NT2/D1 (cell line): ENCODE results near the gene NPC1.

Source experiments
- DNase-seq: peaks from one replicate; pipeline ENCODE4 v3.0.0-alpha.2; 2011; ENCODE audit warnings: low read depth, low spot score
- H3K27me3 ChIP-seq: 2 replicates; pipeline ENCODE4 v1.6.0; 2011; ENCODE audit warnings: mild to moderate bottlenecking; ENCODE audit not compliant: insufficient read length, insufficient read depth
- H3K36me3 ChIP-seq: 2 replicates; pipeline ENCODE4 v1.6.1; 2011; ENCODE audit warnings: mild to moderate bottlenecking, low read length, mixed read lengths; ENCODE audit not compliant: insufficient read depth, insufficient read length
- H3K4me1 ChIP-seq: 2 replicates; pipeline ENCODE4 v1.5.1; 2011; ENCODE audit not compliant: insufficient read depth, insufficient read length
- H3K4me3 ChIP-seq: 2 replicates; pipeline ENCODE4 v1.5.1; 2011; ENCODE audit warnings: low read depth; ENCODE audit not compliant: insufficient read length
- H3K9ac ChIP-seq: 2 replicates; pipeline ENCODE4 v1.6.0; 2011; ENCODE audit warnings: low read depth; ENCODE audit not compliant: insufficient read length
- H3K9me3 ChIP-seq: 2 replicates; pipeline ENCODE4 v1.5.1; 2011; ENCODE audit warnings: mild to moderate bottlenecking, low read length; ENCODE audit not compliant: insufficient read depth
- SUZ12 ChIP-seq: IDR thresholded peaks from 2 replicates; pipeline ENCODE4 v1.6.1; 2011; ENCODE audit not compliant: insufficient read length, insufficient read depth; ENCODE audit errors: extremely low read depth
- YY1 ChIP-seq: IDR thresholded peaks from 2 replicates; pipeline ENCODE4 v1.6.1; 2011; ENCODE audit not compliant: insufficient read length, insufficient read depth
- ZNF274 ChIP-seq: IDR thresholded peaks from 2 replicates; pipeline ENCODE4 v1.6.1; 2011; ENCODE audit warnings: mild to moderate bottlenecking, low read depth, low read length

The NPC1 gene

DNA sequence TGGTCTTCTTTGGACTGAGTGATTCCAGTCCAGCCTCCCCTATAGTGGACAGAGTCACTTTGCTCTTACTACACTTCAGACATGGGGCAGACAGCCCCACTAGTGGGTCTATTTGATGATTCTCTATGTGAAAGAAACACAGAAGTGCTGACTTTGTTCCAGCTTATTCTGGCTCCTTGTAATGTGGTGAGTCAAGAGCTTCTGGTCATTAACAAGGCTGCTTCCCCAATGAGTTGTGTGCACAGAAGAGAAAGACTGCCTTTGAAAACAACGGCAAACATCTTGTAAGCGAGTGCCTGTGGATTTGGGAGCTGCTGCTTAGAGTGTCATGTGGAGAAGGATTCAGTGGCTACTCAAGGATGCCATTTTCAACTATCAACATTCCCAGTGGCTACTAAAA lies 43.8 kb downstream of the NPC1 start:
- no peak for TF ChIP-seq YY1
- no peak for TF ChIP-seq SUZ12
- no peak for TF ChIP-seq ZNF274
- Histone ChIP-seq H3K9me3 (no peaks in the 10 kb centered on the region), H3K27me3 (no peaks in the 10 kb centered on the region), H3K36me3 (peaks cover 86% of the 10 kb centered on the region), H3K4me3 (no peak overlapping the region), H3K4me1 (no peaks in the 10 kb centered on the region), H3K9ac (no peak overlapping the region)
- DNase-seq, result no peak

DNA sequence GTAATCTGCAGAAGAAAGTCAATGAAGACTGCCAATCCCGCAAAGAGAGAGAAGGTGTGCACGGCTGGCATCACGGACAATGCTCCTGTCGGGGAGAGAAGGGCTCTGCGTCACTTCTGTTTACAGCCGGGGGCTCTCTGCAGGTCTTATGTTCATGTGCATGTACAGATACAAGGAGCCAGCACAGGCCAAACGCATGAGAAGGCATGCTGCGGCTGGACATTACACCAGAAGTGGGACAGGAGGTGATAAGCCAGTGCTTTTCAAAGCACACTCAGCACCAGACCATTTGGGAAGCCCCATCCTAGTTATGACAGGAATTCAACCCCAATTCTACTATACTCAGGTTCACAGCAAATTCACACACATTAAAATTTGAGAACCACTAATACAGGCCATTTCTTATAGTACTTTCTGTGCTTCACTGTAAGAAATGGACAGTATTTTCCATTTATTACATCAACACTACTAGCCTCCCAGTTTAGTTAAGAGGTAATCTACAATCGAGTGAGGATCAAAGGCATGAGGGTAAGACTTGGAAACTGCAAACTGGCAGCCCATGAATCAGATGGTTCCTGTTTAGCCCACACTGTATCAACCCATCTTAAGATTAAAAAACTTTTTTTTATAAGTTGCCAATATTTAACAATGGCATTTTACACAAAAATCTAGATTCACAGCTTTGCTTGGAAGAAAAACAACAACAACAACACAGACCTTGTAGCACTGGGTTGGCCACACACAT lies 44.8 kb downstream of the NPC1 start:
- Histone ChIP-seq H3K27me3 (no peaks in the 10 kb centered on the region), H3K36me3 (peaks cover 92% of the 10 kb centered on the region), H3K4me3 (no peak overlapping the region), H3K9me3 (no peaks in the 10 kb centered on the region), H3K4me1 (no peaks in the 10 kb centered on the region), H3K9ac (no peak overlapping the region)
- TF ChIP-seq SUZ12 (no peak), ZNF274 (no peak), YY1 (no peak)
- no peak for DNase-seq

DNA sequence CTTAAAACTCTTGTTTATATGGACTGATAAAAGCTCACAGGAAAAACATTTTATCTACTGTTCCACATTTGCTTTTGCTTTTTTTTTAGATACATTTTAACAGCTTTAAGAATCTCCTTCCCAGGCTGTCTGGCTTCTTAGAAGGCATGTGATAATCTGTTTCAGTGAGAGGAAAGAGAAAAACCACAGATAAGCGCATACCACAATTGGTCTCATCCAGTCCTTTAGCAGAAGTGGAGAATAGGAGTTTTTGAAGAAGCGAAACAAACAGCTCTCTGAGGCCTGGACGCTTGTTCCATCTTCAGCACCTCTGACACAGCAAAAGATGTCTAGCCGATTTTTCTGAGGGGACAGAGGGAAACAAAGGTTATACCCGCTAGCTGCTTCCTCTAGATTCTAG lies 45.4 kb downstream of the NPC1 start:
- Histone ChIP-seq H3K9me3 (no peaks in the 10 kb centered on the region), H3K4me1 (no peaks in the 10 kb centered on the region), H3K27me3 (no peaks in the 10 kb centered on the region), H3K36me3 (peaks cover 95% of the 10 kb centered on the region), H3K9ac (no peak overlapping the region), H3K4me3 (no peak overlapping the region)
- TF ChIP-seq SUZ12 (no peak), YY1 (no peak), ZNF274 (no peak)
- no peak for DNase-seq

DNA sequence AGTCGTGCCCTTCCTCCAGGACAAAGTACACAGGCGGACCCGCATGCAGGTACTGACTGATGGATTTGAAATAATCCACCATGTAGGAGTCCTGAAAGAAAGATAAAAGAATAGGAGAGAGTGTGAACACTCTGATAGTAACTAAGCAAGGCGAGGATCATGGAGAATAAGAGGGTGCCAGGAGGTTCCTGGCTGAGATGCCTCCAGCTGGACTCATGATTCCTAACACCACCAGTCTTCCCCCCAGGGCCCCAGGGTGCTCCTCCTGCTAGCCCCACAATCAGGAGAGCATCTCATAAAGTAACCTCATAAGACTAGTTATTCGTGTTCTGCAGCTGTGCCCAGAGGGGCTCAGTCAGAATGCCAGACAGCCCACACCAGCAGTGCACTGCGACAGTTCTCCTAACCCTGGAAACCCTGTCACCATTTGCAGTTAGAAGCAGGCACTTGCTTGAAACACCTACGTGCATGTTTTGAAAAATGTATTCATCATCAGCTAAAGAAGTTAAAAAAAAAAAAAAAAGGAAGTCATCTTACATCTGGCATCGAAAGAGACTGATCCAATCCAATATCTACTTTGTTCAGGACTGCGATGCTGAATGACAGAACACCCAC lies 46.3 kb downstream of the NPC1 start:
- no peak overlapping the region for H3K9ac ChIP-seq
- peaks cover 96% of the 10 kb centered on the region for H3K36me3 ChIP-seq
- no peaks in the 10 kb centered on the region for H3K4me1 ChIP-seq
- no peak for DNase-seq
- no peaks in the 10 kb centered on the region for H3K27me3 ChIP-seq
- TF ChIP-seq ZNF274 (no peak), YY1 (no peak), SUZ12 (no peak)
- H3K4me3 ChIP-seq, result no peak overlapping the region
- no peaks in the 10 kb centered on the region for H3K9me3 ChIP-seq

DNA sequence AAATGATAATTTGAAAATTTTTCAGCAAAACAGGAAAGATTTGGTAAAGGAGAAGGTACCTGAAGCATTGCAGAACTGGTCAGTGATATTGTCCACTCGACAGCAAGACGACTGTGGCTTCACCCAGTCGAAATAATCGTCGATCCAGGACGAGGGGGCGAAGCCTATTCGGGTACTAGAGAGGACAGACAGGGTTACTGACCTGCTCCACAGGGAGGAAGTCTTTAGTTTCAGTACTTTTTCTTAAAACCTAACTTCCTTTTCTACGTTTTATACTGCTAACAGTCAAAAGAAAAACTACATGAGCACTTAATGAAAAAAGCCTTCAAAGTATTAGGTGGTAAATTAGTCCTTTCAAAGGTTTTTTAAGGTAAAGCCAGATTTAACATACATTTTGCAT lies 47.0 kb downstream of the NPC1 start:
- no peaks in the 10 kb centered on the region for H3K27me3 ChIP-seq
- H3K4me3 ChIP-seq, result no peak overlapping the region
- H3K36me3 ChIP-seq, result peaks cover 96% of the 10 kb centered on the region
- no peaks in the 10 kb centered on the region for H3K4me1 ChIP-seq
- no peak for TF ChIP-seq ZNF274
- TF ChIP-seq YY1, result no peak
- TF ChIP-seq SUZ12, result no peak
- no peak for DNase-seq
- no peaks in the 10 kb centered on the region for H3K9me3 ChIP-seq
- no peak overlapping the region for H3K9ac ChIP-seq

DNA sequence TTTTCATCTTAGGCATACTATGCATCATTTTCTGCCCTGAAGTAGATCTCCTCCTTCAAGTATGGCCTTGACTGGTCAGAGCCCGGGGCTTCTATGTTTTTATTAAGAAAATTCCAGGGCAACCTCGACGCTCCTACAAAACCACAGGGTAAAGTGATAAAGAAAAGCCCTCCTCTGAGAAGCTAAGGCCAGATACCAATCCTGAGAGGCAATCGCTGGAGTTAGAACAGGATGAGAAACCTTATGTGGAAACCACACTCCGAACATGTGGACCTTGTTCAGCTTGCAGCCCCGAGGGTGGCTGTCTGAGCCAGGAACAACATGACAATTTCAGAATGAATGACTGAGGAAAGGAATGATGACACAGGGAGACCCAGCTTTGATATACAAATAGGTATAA lies 47.4 kb downstream of the NPC1 start:
- no peaks in the 10 kb centered on the region for H3K9me3 ChIP-seq
- TF ChIP-seq SUZ12, result no peak
- TF ChIP-seq ZNF274, result no peak
- TF ChIP-seq YY1, result no peak
- DNase-seq, result no peak
- H3K27me3 ChIP-seq, result no peaks in the 10 kb centered on the region
- no peak overlapping the region for H3K4me3 ChIP-seq
- H3K4me1 ChIP-seq, result no peaks in the 10 kb centered on the region
- H3K36me3 ChIP-seq, result peaks cover 96% of the 10 kb centered on the region
- H3K9ac ChIP-seq, result no peak overlapping the region

DNA sequence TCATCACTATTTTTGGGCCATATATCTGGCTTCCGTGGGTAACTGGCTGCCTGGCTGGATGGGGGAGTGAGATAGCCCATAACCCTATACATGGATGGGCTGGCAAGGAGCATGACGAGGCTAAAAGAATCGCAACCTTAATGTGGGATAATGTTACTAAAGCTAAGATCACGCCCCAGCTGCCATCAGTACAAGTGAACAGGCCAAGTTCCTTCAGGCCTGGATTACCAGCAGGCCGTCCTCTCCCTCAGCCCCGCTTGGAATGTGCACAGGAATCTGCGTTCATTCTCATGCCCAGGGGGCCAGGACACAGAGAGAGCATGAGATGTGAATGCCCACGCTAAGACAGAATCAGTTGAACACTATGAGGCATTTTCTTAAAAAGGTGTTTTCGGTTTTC lies 48.3 kb downstream of the NPC1 start:
- H3K9ac ChIP-seq, result no peak overlapping the region
- peaks cover 98% of the 10 kb centered on the region for H3K36me3 ChIP-seq
- H3K4me3 ChIP-seq, result no peak overlapping the region
- no peak for DNase-seq
- H3K4me1 ChIP-seq, result no peaks in the 10 kb centered on the region
- no peaks in the 10 kb centered on the region for H3K9me3 ChIP-seq
- H3K27me3 ChIP-seq, result no peaks in the 10 kb centered on the region
- TF ChIP-seq YY1 (no peak), SUZ12 (no peak), ZNF274 (no peak)
